B cell (primary cell): Measurements from ENCODE around the gene RPS23. TPM values are rescaled to one million over a fixed set of nuclear protein-coding genes. Genes with fewer than 3 reads are reported as not detected.
"Not testable (repeated sequence)": the region's sequence is repeated elsewhere in the genome, so short reads cannot be mapped to it uniquely, and the experiment has no call there.

Experiments
- ATAC-seq: fragments of 200-7000 bp; cut with Tn5 transposase; one replicate; pipeline ENCODE4 v1.10.0; 2021; ENCODE audit warnings: low read depth, mild to moderate bottlenecking, moderate number of reproducible peaks, moderate library complexity
- CTCF ChIA-PET: fragments of 350-600 bp; sonication (Branson Sonifier 250); formaldehyde crosslinking; loops from one replicate; lab custom pipeline; 2021; ENCODE audit warnings: antibody characterized with exemption, inconsistent platforms; lab: Charles Lee
- POLR2A ChIA-PET: fragments of 350-600 bp; sonication (Branson Sonifier 250); formaldehyde crosslinking; loops from one replicate; lab custom pipeline; 2021; ENCODE audit warnings: antibody characterized with exemption; lab: Charles Lee
- DNase-seq: peaks from one replicate; pipeline ENCODE4 v3.0.0; 2013
- H2AFZ ChIP-seq: 2 replicates; pipeline ENCODE4 v1.6.1; 2012; ENCODE audit warnings: mild to moderate bottlenecking, low read depth, low read length; ENCODE audit not compliant: insufficient read depth, poor library complexity, severe bottlenecking
- H3K27ac ChIP-seq, 2 donors: 1 replicate in 1 of 2; 2 replicates in 1 of 2; pipeline ENCODE4 v1.5.1; 2012 to 2013; ENCODE audit warnings: low read length in 2 of 2, mild to moderate bottlenecking in 2 of 2, moderate library complexity in 1 of 2
- H3K27me3 ChIP-seq, 4 experiments: fragments of 200-600 bp in 1 of 4; sonication (generic) in 1 of 4; replicated peaks in 1 of 4; 1 replicate in 2 of 4; 2 replicates in 2 of 4; pipeline versions ENCODE4 v1.6.1 to v1.7.0; 2013 to 2016; ENCODE audit warnings: low read length in 3 of 4, mild to moderate bottlenecking in 2 of 4, mixed read lengths in 1 of 4, moderate library complexity in 1 of 4; ENCODE audit not compliant: insufficient read depth in 4 of 4, control insufficient read depth in 3 of 4; ENCODE audit errors: control extremely low read depth in 1 of 4
- H3K36me3 ChIP-seq, 2 experiments: replicated peaks in 1 of 2; 1 replicate in 1 of 2; 2 replicates in 1 of 2; pipeline versions ENCODE4 v1.6.1 to v1.7.1; 2013; ENCODE audit warnings: low read length in 1 of 2; ENCODE audit not compliant: insufficient read depth in 2 of 2, control insufficient read depth in 1 of 2; ENCODE audit errors: control extremely low read depth in 1 of 2, extremely low read depth in 1 of 2
- H3K4me1 ChIP-seq, 2 donors: fragments of 200-600 bp in 1 of 2; sonication (generic) in 1 of 2; 1 replicate in 1 of 2; 2 replicates in 1 of 2; pipeline versions ENCODE4 v1.5.1 to v1.6.1; 2013 to 2017; ENCODE audit warnings: low read length in 2 of 2; ENCODE audit not compliant: control insufficient read depth in 2 of 2, insufficient read depth in 2 of 2
- H3K4me2 ChIP-seq: replicated peaks from 2 replicates; pipeline ENCODE3; 2012; ENCODE audit warnings: mild to moderate bottlenecking, low read depth, low read length; ENCODE audit not compliant: poor library complexity, severe bottlenecking
- H3K4me3 ChIP-seq, 5 experiments: fragments of 200-600 bp in 1 of 5; sonication (generic) in 1 of 5; 1 replicate in 3 of 5; 2 replicates in 2 of 5; pipeline versions ENCODE4 v1.5.1 to v1.7.0; 2011 to 2016; ENCODE audit warnings: low read length in 4 of 5, mild to moderate bottlenecking in 4 of 5, low read depth in 2 of 5, control low read depth in 1 of 5, moderate library complexity in 1 of 5; ENCODE audit not compliant: insufficient read depth in 1 of 5; ENCODE audit errors: control extremely low read depth in 1 of 5, extremely low read depth in 1 of 5
- H3K79me2 ChIP-seq: fragments of 200-600 bp; sonication (generic); one replicate; pipeline ENCODE4 v1.6.0; 2016; ENCODE audit warnings: low read length; ENCODE audit not compliant: control insufficient read depth, insufficient read depth
- H3K9ac ChIP-seq: fragments of 200-600 bp; sonication (generic); 2 replicates; pipeline ENCODE4 v1.6.1; 2017; ENCODE audit warnings: mild to moderate bottlenecking, low read length, moderate library complexity
- H3K9me3 ChIP-seq, 3 donors: one replicate each; pipeline versions ENCODE4 v1.6.1 to v1.7.1; 2013; ENCODE audit warnings: low read length in 2 of 3; ENCODE audit not compliant: control insufficient read depth in 2 of 3, insufficient read depth in 1 of 3; ENCODE audit errors: control extremely low read depth in 1 of 3
- H4K20me1 ChIP-seq: 2 replicates; pipeline ENCODE4 v1.6.0; 2012; ENCODE audit warnings: mild to moderate bottlenecking, low read length; ENCODE audit not compliant: insufficient read depth, control insufficient read depth, poor library complexity, severe bottlenecking
- H3K27ac Mint-ChIP-seq: one replicate; pipeline ENCODE4 v1.8.0; 2021; ENCODE audit warnings: mixed read lengths
- H3K27me3 Mint-ChIP-seq: one replicate; pipeline ENCODE4 v1.8.0; 2021; ENCODE audit warnings: mixed read lengths
- H3K4me1 Mint-ChIP-seq: one replicate; pipeline ENCODE4 v1.8.0; 2021; ENCODE audit warnings: mixed read lengths
- H3K4me3 Mint-ChIP-seq: one replicate; pipeline ENCODE4 v1.8.0; 2021; ENCODE audit warnings: mixed read lengths
- H3K9me3 Mint-ChIP-seq: one replicate; pipeline ENCODE4 v1.8.0; 2022; ENCODE audit warnings: mixed read lengths; ENCODE audit not compliant: insufficient read depth
- WGBS: methylation state at CpG from one replicate; pipeline ENCODE4 v1.1.5; 2013; ENCODE audit warnings: missing lambda C conversion rate; ENCODE audit not compliant: insufficient coverage; 5-methylcytosine and 5-hydroxymethylcytosine counted together
- intact Hi-C: fragments of 100-400 bp; cut with micrococcal nuclease; formaldehyde crosslinking; loops from one replicate; pipeline ENCODE4 v1.10.0; 2022
- polyA plus RNA-seq: library from polyadenylated mRNA; depleted of rRNA; stranded (reverse); fragments of >200 nt; gene quantifications from 2 replicates; pipeline ENCODE4 v1.2.3, GENCODE V29; 2012
- total RNA-seq, 2 donors: library from RNA; stranded (reverse); fragments of 120-200 nt in 1 of 2; gene quantifications; 1 replicate in 1 of 2; 2 replicates in 1 of 2; pipeline versions ENCODE4 v1.2.3 to v1.2.4, GENCODE V29; 2013 to 2022

RPS23 gene
- total and polyA plus RNA-seq, 2 donors (not counting 1 experiment from before 2014, with no cell fraction given), result 3,420 to 9,595 TPM

DNA sequence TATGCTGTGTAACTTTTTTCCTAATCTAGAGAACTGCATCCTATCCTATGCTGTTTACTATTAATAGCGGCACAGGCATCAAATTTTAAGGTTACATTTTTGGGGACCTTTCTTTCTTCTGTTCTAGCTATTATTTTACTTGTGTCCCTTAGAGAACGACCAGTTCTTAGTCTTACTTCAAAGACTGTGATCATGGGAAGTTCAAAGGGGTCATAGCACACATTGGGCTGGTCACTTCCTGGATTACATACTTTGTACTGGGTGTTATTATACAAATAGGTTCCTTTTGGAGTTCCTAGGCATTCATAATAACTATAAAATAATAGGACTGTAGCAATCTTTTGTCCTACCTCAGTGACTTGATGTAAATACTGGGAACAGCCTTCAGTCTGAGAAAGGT is 8.8 kb downstream of the RPS23 start:
- H3K27ac Mint-ChIP-seq, H2AFZ ChIP-seq, H3K79me2 ChIP-seq, H4K20me1 ChIP-seq, H3K9me3 ChIP-seq, H3K36me3 ChIP-seq, H3K27me3 ChIP-seq, intact Hi-C loops, H3K27me3 Mint-ChIP-seq, ATAC-seq, H3K9me3 Mint-ChIP-seq, DNase-seq, H3K9ac ChIP-seq, CTCF ChIA-PET, H3K4me3 ChIP-seq, POLR2A ChIA-PET, H3K4me2 ChIP-seq, H3K27ac ChIP-seq, H3K4me3 Mint-ChIP-seq: not testable (repeated sequence)
- H3K4me1 Mint-ChIP-seq, result peaks cover 17% of the 10 kb centered on the region
- no CpG with 5 or more reads among the region's 2 CpGs for WGBS
- H3K4me1 ChIP-seq, result peaks cover 12 to 16% of the 10 kb centered on the region in 2 donors

DNA sequence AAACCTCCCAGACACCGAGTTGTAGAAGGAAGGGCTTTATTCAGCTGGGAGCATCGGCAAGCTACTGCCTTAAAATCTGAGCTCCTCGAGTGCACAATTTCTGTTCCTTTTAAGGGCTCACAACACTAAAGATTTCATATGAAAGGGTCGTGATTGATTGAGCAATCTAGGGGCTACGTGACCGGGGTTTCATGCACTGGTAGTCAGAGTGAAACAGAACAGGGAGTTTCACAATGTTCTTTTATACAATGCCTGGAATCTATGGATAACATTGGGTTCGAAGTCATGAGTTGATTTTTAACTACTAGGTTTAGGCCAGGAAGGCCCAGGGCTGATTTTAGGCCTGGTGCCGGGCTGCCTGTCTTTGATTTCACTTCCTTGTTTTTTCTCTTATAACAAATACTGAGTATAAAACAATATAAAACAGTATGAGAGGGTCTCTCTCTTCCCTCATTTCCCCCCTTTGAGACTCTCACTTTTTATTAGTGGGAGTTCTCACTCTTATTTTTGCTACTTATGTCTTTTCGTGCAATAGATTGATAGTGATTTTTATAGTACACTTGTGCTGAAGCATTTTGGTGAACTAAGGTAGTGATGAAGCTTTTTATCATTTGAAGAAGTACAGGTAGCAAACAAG is 10.7 kb downstream of the RPS23 start:
- H3K27ac Mint-ChIP-seq, H3K9me3 Mint-ChIP-seq, H3K27ac ChIP-seq, H4K20me1 ChIP-seq, H3K27me3 Mint-ChIP-seq, H3K4me3 Mint-ChIP-seq, H3K36me3 ChIP-seq, H3K9me3 ChIP-seq, H3K4me1 Mint-ChIP-seq, H3K79me2 ChIP-seq, DNase-seq, H2AFZ ChIP-seq, H3K27me3 ChIP-seq, ATAC-seq, H3K4me2 ChIP-seq, H3K4me3 ChIP-seq, H3K4me1 ChIP-seq, POLR2A ChIA-PET, intact Hi-C loops, H3K9ac ChIP-seq: not testable (repeated sequence)
- CTCF ChIA-PET, result interaction anchor here (1.2 kb wide), 1 partner anchor 8 kb away, joined by 6 read pairs; no protein-coding TSS in a partner anchor
- WGBS, result no CpG with 5 or more reads among the region's 9 CpGs
